Measurements from ENCODE around the gene MELTF. TPM values are rescaled to one million over a fixed set of nuclear protein-coding genes. Genes with fewer than 3 reads are reported as not detected.

The MELTF gene
- total and polyA plus RNA-seq, 9 of the 15 experiments (the other 6 are each of a cell fraction or from before 2014, with no cell fraction given) = 0.35 to 10.5 (median 4.5) TPM

- TF ChIP-seq CLOCK (CRISPR knock-in tag; IDR thresholded peaks at IDR 0.05; ENCODE audit: borderline replicate concordance) (no peak), CBX8 (IDR thresholded peaks at IDR 0.05; ENCODE audit: borderline replicate concordance, extremely low read depth, low read depth, low read length, poor library complexity, severe bottlenecking) (no peak), FOXP4 (CRISPR knock-in tag; IDR thresholded peaks at IDR 0.05; ENCODE audit: borderline replicate concordance) (no peak), SIX5 (IDR thresholded peaks at IDR 0.05; ENCODE audit: borderline replicate concordance in 1 of 2, insufficient read depth in 1 of 2, low read depth in 1 of 2, low read length in 2 of 2) (no peak), ZFP91 (CRISPR knock-in tag; IDR thresholded peaks at IDR 0.05) (no peak), CBX5 (IDR thresholded peaks at IDR 0.05; ENCODE audit: borderline replicate concordance, low read depth) (0 out of 2 replicates have a peak, but pooled peaks have one; percentile 14), PTTG1 (tag; IDR thresholded peaks at IDR 0.05; ENCODE audit: low read depth) (no peak)
Observed at GRCh38 chr3:197002701-197003454, 26.7 kb downstream of the MELTF start (continued).

Data from K562 (cell line).